Measurements from ENCODE around the gene NECAB2. TPM values are rescaled to one million over a fixed set of nuclear protein-coding genes. Genes with fewer than 3 reads are reported as not detected.

Gene NECAB2
- total and polyA plus RNA-seq, 7 donors: 0.04 to 0.13 (median 0.09) TPM; not detected in 4

GRCh38 chr16:84036131-84036530 lies 68.1 kb downstream of the NECAB2 start:
- Histone ChIP-seq H3K4me3 (no peak overlapping the region), H3K4me1 (peaks cover 3% of the 10 kb centered on the region), H3K9me3 (no peaks in the 10 kb centered on the region), H3K36me3 (ENCODE audit: insufficient read depth in 1 of 2, low read depth in 1 of 2) (no peaks in the 10 kb centered on the region), H3K27ac (no peak overlapping the region), H3K27me3 (ENCODE audit: insufficient read depth in 3 of 3, low read length in 2 of 3) (peaks cover 0 to 6% (median 0%) of the 10 kb centered on the region in 3 donors)
- intact Hi-C loops (cut with DNase I): no loop called here
- DNase-seq: no peak
- WGBS, 3 donors: 57 to 92% (median 88%) methylated on average over 3 of the region's 3 CpGs
- TF ChIP-seq, protein P1, sequence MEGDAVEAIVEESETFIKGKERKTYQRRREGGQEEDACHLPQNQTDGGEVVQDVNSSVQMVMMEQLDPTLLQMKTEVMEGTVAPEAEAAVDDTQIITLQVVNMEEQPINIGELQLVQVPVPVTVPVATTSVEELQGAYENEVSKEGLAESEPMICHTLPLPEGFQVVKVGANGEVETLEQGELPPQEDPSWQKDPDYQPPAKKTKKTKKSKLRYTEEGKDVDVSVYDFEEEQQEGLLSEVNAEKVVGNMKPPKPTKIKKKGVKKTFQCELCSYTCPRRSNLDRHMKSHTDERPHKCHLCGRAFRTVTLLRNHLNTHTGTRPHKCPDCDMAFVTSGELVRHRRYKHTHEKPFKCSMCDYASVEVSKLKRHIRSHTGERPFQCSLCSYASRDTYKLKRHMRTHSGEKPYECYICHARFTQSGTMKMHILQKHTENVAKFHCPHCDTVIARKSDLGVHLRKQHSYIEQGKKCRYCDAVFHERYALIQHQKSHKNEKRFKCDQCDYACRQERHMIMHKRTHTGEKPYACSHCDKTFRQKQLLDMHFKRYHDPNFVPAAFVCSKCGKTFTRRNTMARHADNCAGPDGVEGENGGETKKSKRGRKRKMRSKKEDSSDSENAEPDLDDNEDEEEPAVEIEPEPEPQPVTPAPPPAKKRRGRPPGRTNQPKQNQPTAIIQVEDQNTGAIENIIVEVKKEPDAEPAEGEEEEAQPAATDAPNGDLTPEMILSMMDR (IDR thresholded peaks at IDR 0.05): no peak
- ATAC-seq: no peak

GRCh38 chr16:84036982-84037425 lies 69.0 kb downstream of the NECAB2 start:
- peaks cover 3% of the 10 kb centered on the region for H3K4me1 ChIP-seq
- intact Hi-C loops (cut with DNase I): no loop called here
- ATAC-seq (peak in 1 of 4 donors; percentile 23), DNase-seq (no peak)
- no peaks in the 10 kb centered on the region for H3K36me3 ChIP-seq (ENCODE audit: insufficient read depth in 1 of 2, low read depth in 1 of 2)
- H3K4me3 ChIP-seq: no peak overlapping the region
- H3K27ac ChIP-seq: no peak overlapping the region
- no peaks in the 10 kb centered on the region for H3K9me3 ChIP-seq
- 78 to 89% (median 86%) methylated on average over 8 of the region's 8 CpGs for WGBS, 3 donors
- no peaks in the 10 kb centered on the region for H3K27me3 ChIP-seq (ENCODE audit: insufficient read depth in 3 of 3, low read length in 2 of 3)
- TF ChIP-seq, protein P1 (IDR thresholded peaks at IDR 0.05): no peak

GRCh38 chr16:84038469-84038868 lies 70.4 kb downstream of the NECAB2 start:
- ATAC-seq (no peak), DNase-seq (no peak)
- TF ChIP-seq, protein P1 (IDR thresholded peaks at IDR 0.05): no peak
- no peak overlapping the region for H3K27ac ChIP-seq
- H3K36me3 ChIP-seq (ENCODE audit: insufficient read depth in 1 of 2, low read depth in 1 of 2): no peaks in the 10 kb centered on the region
- peaks cover 3% of the 10 kb centered on the region for H3K4me1 ChIP-seq
- intact Hi-C loops (cut with DNase I): no loop called here
- WGBS, 3 donors: 89 to 95% (median 93%) methylated on average over 12 of the region's 12 CpGs
- H3K9me3 ChIP-seq: no peaks in the 10 kb centered on the region
- no peaks in the 10 kb centered on the region for H3K27me3 ChIP-seq (ENCODE audit: insufficient read depth in 3 of 3, low read length in 2 of 3)
- no peak overlapping the region for H3K4me3 ChIP-seq

DNA sequence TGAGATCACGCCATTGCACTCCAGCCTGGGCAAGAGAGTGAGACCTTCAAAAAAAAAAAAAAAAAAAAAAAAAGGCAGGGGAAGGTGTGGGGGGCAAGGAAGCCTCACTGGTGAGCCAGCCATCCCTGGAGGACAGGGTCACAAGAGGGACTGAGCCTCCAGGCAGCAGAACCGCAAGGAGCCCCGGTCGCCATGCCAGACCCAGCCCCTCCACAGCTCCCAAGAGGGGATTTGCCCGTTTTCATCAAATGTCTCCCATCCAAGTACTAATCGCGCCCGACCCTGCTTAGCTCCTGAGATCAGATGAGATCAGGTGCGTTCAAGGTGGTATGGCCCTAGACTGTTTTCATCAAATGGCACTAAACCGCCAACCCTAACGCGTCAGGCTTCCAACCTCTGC lies 71.7 kb downstream of the NECAB2 start:
- Histone ChIP-seq H3K4me1 (peaks cover 3% of the 10 kb centered on the region), H3K9me3 (no peaks in the 10 kb centered on the region), H3K27me3 (ENCODE audit: insufficient read depth in 3 of 3, low read length in 2 of 3) (no peaks in the 10 kb centered on the region), H3K27ac (no peak overlapping the region), H3K4me3 (no peak overlapping the region), H3K36me3 (ENCODE audit: insufficient read depth in 1 of 2, low read depth in 1 of 2) (no peaks in the 10 kb centered on the region)
- TF ChIP-seq, protein P1 (IDR thresholded peaks at IDR 0.05): no peak
- ATAC-seq: no peak
- intact Hi-C loops (cut with DNase I): loop anchor here in 1 of 2 donors (5.0 kb wide), 1 partner anchor 72 kb away; the partner anchor contains the start of gene NECAB2
- WGBS, 3 donors: 95 to 97% (median 96%) methylated on average over 12 of the region's 12 CpGs
- DNase-seq: no peak
